HepG2 (cell line): ENCODE results near the gene DND1. TPM values are rescaled to one million over a fixed set of nuclear protein-coding genes. Genes with fewer than 3 reads are reported as not detected.

Experiments
- BCL3 ChIP-seq: sonication (generic); formaldehyde crosslinking; IDR thresholded peaks from 2 replicates; pipeline ENCODE4 v1.5.1; 2020; ENCODE audit warnings: mild to moderate bottlenecking, missing genetic modification reagents, moderate library complexity
- BRD4 ChIP-seq: sonication (generic); formaldehyde crosslinking; IDR thresholded peaks from 2 replicates; pipeline ENCODE4 v1.4.0; 2020; ENCODE audit warnings: missing genetic modification reagents
- CAMTA2 ChIP-seq: sonication (generic); formaldehyde crosslinking; IDR thresholded peaks from 2 replicates; pipeline ENCODE4 v1.4.0; 2020; ENCODE audit warnings: mild to moderate bottlenecking, missing genetic modification reagents, borderline replicate concordance
- HNF1A ChIP-seq, 2 experiments: sonication (generic) in 1 of 2; formaldehyde crosslinking in 1 of 2; IDR thresholded peaks; 2 replicates each; pipeline versions ENCODE4 v1.4.0 to v1.6.1; 2016 to 2020; ENCODE audit warnings: borderline replicate concordance in 1 of 2, low read depth in 1 of 2, mild to moderate bottlenecking in 1 of 2, missing genetic modification reagents in 1 of 2
- ISX ChIP-seq: sonication (generic); formaldehyde crosslinking; conservative IDR thresholded peaks from 2 replicates; pipeline ENCODE4 v1.5.0; 2020; ENCODE audit warnings: missing genetic modification reagents
- MED13 ChIP-seq: sonication (generic); formaldehyde crosslinking; IDR thresholded peaks from 2 replicates; pipeline ENCODE4 v1.5.0; 2020; ENCODE audit warnings: missing genetic modification reagents
- SYNCRIP ChIP-seq: fragments of 200-400 bp; formaldehyde crosslinking; IDR thresholded peaks from 2 replicates; pipeline ENCODE4 v1.6.1; 2018; ENCODE audit warnings: mild to moderate bottlenecking, low read depth, low read length; ENCODE audit not compliant: insufficient read depth
- TSC22D2 ChIP-seq: sonication (generic); formaldehyde crosslinking; IDR thresholded peaks from 2 replicates; pipeline ENCODE4 v1.5.1; 2020; ENCODE audit warnings: missing genetic modification reagents, mild to moderate bottlenecking, borderline replicate concordance
- USF2 ChIP-seq, 2 experiments: sonication (generic) in 1 of 2; formaldehyde crosslinking in 1 of 2; IDR thresholded peaks; 2 replicates each; pipeline versions ENCODE4 v1.5.1 to v1.6.1; 2011 to 2020; ENCODE audit warnings: borderline replicate concordance in 1 of 2, low read depth in 1 of 2, low read length in 1 of 2, mild to moderate bottlenecking in 1 of 2, missing genetic modification reagents in 1 of 2, moderate library complexity in 1 of 2
- ZBTB43 ChIP-seq: sonication (generic); formaldehyde crosslinking; conservative IDR thresholded peaks from 2 replicates; pipeline ENCODE4 v1.4.0; 2020; ENCODE audit warnings: missing genetic modification reagents
- ZFP91 ChIP-seq: sonication (generic); formaldehyde crosslinking; IDR thresholded peaks from 2 replicates; pipeline ENCODE4 v1.9.0; 2022; ENCODE audit warnings: missing genetic modification reagents, mild to moderate bottlenecking, borderline replicate concordance
- ZMYM4 ChIP-seq: sonication (generic); formaldehyde crosslinking; IDR thresholded peaks from 2 replicates; pipeline ENCODE4 v1.8.1; 2023; ENCODE audit warnings: mild to moderate bottlenecking, missing genetic modification reagents
- ZNF138 ChIP-seq: sonication (generic); formaldehyde crosslinking; IDR thresholded peaks from 2 replicates; pipeline ENCODE4 v1.5.0; 2020; ENCODE audit warnings: mild to moderate bottlenecking, low read depth, missing genetic modification reagents
- ZNF343 ChIP-seq: sonication (generic); formaldehyde crosslinking; IDR thresholded peaks from 2 replicates; pipeline ENCODE4 v1.4.0; 2020; ENCODE audit warnings: mild to moderate bottlenecking, missing genetic modification reagents
- ZNF724P ChIP-seq: sonication (generic); formaldehyde crosslinking; IDR thresholded peaks from 2 replicates; pipeline ENCODE4 v1.8.0; 2022; ENCODE audit warnings: missing genetic modification reagents, borderline replicate concordance
- ZNF776 ChIP-seq: sonication (generic); formaldehyde crosslinking; IDR thresholded peaks from 2 replicates; pipeline ENCODE4 v1.4.0; 2020; ENCODE audit warnings: mild to moderate bottlenecking, missing genetic modification reagents
- ZNF782 ChIP-seq: sonication (generic); formaldehyde crosslinking; IDR thresholded peaks from 2 replicates; pipeline ENCODE4 v1.4.0; 2020; ENCODE audit warnings: missing genetic modification reagents, mild to moderate bottlenecking, borderline replicate concordance
- polyA plus RNA-seq, 8 experiments: library from polyadenylated mRNA; depleted of rRNA in 3 of 8; stranded (reverse) in 7 of 8; unstranded in 1 of 8; fragments of >200 nt; fragmentation: Illumina TruSeq in 4 of 8; extraction: Trizol in 4 of 8; gene quantifications; 2 replicates each; pipeline versions ENCODE4 v1.2.1 to v1.2.3, GENCODE V29; 2011 to 2016; ENCODE audit warnings: low read depth in 4 of 8, missing spikeins in 1 of 8, mixed read lengths in 1 of 8; ENCODE audit not compliant: insufficient read depth in 1 of 8
- total RNA-seq, 5 experiments: library from RNA; depleted of rRNA; stranded (reverse); fragments of >200 nt; fragmentation: Illumina TruSeq; extraction: Trizol; gene quantifications; 2 replicates each; pipeline ENCODE4 v1.2.3, GENCODE V29; 2016; ENCODE audit warnings: low read depth in 1 of 5

Gene DND1
- total and polyA plus RNA-seq, 2 of the 13 experiments (the other 11 are each of a cell fraction or from before 2014, with no cell fraction given): 0.48 to 0.55 TPM

- TF ChIP-seq HNF1A (IDR thresholded peaks at IDR 0.05; ENCODE audit: low read depth) (no peak), HNF1A (CRISPR knock-in tag; IDR thresholded peaks at IDR 0.05; ENCODE audit: borderline replicate concordance) (no peak; the same call in 1 of the 2 replicates), MED13 (CRISPR knock-in tag) (no peak), ZMYM4 (0 out of 2 replicates have a peak, but pooled peaks have one; percentile 15), ZNF724P (CRISPR knock-in tag) (no peak), BRD4 (no peak), ZBTB43 (no peak), ZNF776 (CRISPR knock-in tag) (no peak), USF2 (IDR thresholded peaks at IDR 0.05; ENCODE audit: low read depth, low read length) (no peak), USF2 (CRISPR knock-in tag; IDR thresholded peaks at IDR 0.05; ENCODE audit: borderline replicate concordance) (no peak), SYNCRIP (no peak), ZNF343 (CRISPR knock-in tag) (no peak), CAMTA2 (no peak), ZNF138 (CRISPR knock-in tag) (no peak), ISX (CRISPR knock-in tag) (no peak), ZNF782 (no peak), ZFP91 (CRISPR knock-in tag) (no peak), BCL3 (no peak), TSC22D2 (CRISPR knock-in tag) (no peak)
These were observed 40.3 kb downstream of the DND1 start, which contains the start of gene CD14 (continued) for GRCh38 chr5:140633021-140633471.
